CD4-positive, alpha-beta T cell (primary cell): ENCODE data around the gene MAPRE2. TPM values are rescaled to one million over a fixed set of nuclear protein-coding genes. Genes with fewer than 3 reads are reported as not detected.

Experiments
- ATAC-seq: fragments of 200-7000 bp; cut with Tn5 transposase; one replicate; pipeline ENCODE4 v1.10.0; 2022; ENCODE audit warnings: mild to moderate bottlenecking; ENCODE audit not compliant: poor library complexity
- CTCF ChIA-PET: fragments of 350-600 bp; sonication (Branson Sonifier 250); formaldehyde crosslinking; loops from one replicate; lab custom pipeline; 2021; ENCODE audit warnings: antibody characterized with exemption, inconsistent platforms; lab: Charles Lee
- POLR2A ChIA-PET: fragments of 350-600 bp; sonication (Branson Sonifier 250); formaldehyde crosslinking; loops from one replicate; lab custom pipeline; 2021; ENCODE audit warnings: antibody characterized with exemption, inconsistent platforms; lab: Charles Lee
- DNase-seq, 14 experiments: peaks; one replicate each; pipeline ENCODE4 v3.0.0-alpha.2; 2013 to 2020; ENCODE audit warnings: mixed read lengths in 2 of 14
- H3K27ac ChIP-seq, 2 donors: one replicate each; pipeline versions ENCODE4 v1.5.1 to v1.7.0; 2013; ENCODE audit warnings: low read length in 2 of 2, low read depth in 1 of 2, mild to moderate bottlenecking in 1 of 2
- H3K27me3 ChIP-seq, 2 experiments: 1 replicate in 1 of 2; 2 replicates in 1 of 2; pipeline versions ENCODE4 v1.6.1 to v1.7.0; 2013; ENCODE audit warnings: low read length in 2 of 2, control low read depth in 1 of 2, mild to moderate bottlenecking in 1 of 2, moderate library complexity in 1 of 2; ENCODE audit not compliant: insufficient read depth in 2 of 2, control insufficient read depth in 1 of 2
- H3K36me3 ChIP-seq: one replicate; pipeline ENCODE4 v1.6.1; 2013; ENCODE audit warnings: low read length, control low read depth; ENCODE audit not compliant: insufficient read depth
- H3K4me1 ChIP-seq: one replicate; pipeline ENCODE4 v1.6.1; 2013; ENCODE audit warnings: low read length, control low read depth; ENCODE audit not compliant: insufficient read depth
- H3K4me3 ChIP-seq: one replicate; pipeline ENCODE4 v1.5.1; 2013; ENCODE audit warnings: mild to moderate bottlenecking, low read length, moderate library complexity
- H3K9me3 ChIP-seq, 2 experiments: 1 replicate in 1 of 2; 2 replicates in 1 of 2; pipeline versions ENCODE4 v1.6.1 to v1.7.0; 2013; ENCODE audit warnings: low read length in 2 of 2, mild to moderate bottlenecking in 2 of 2, control low read depth in 1 of 2, moderate library complexity in 1 of 2; ENCODE audit not compliant: control insufficient read depth in 1 of 2, insufficient read depth in 1 of 2
- H3K27ac Mint-ChIP-seq: one replicate; pipeline ENCODE4 v1.8.0; 2020; ENCODE audit warnings: mixed read lengths
- H3K27me3 Mint-ChIP-seq: one replicate; pipeline ENCODE4 v1.8.0; 2021; ENCODE audit warnings: mixed read lengths
- H3K36me3 Mint-ChIP-seq: one replicate; pipeline ENCODE4 v1.8.0; 2021; ENCODE audit warnings: low read depth, mixed read lengths
- H3K4me1 Mint-ChIP-seq: one replicate; pipeline ENCODE4 v1.8.0; 2021; ENCODE audit warnings: low read depth, mixed read lengths
- H3K4me3 Mint-ChIP-seq: one replicate; pipeline ENCODE4 v1.8.0; 2020; ENCODE audit warnings: mild to moderate bottlenecking, mixed read lengths
- H3K9me3 Mint-ChIP-seq: one replicate; pipeline ENCODE4 v1.8.0; 2020; ENCODE audit warnings: mixed read lengths
- intact Hi-C, 2 experiments: fragments of 100-400 bp; cut with DNase I in 1 of 2; cut with micrococcal nuclease in 1 of 2; formaldehyde crosslinking; loops; one replicate each; pipeline versions ENCODE4 v1.15.1 to v1.9.0; 2023 to 2025; cut with DNase I, micrococcal nuclease
- total RNA-seq, 174 experiments: library from RNA in 2 of 174; stranded (reverse) in 2 of 174; gene quantifications; one replicate each; pipeline ENCODE4 v1.2.3 and lab custom pipeline; 2021 to 2026
- TF ChIP-seq, protein P1 (sequence below): fragments of 200-600 bp; IDR thresholded peaks from one replicate; pipeline ENCODE4 v1.8.0; 2022; ENCODE audit warnings: antibody characterized with exemption, mild to moderate bottlenecking

Gene MAPRE2
- total RNA-seq, 2 experiments from 2014 or later, result 108 to 112 TPM

DNA sequence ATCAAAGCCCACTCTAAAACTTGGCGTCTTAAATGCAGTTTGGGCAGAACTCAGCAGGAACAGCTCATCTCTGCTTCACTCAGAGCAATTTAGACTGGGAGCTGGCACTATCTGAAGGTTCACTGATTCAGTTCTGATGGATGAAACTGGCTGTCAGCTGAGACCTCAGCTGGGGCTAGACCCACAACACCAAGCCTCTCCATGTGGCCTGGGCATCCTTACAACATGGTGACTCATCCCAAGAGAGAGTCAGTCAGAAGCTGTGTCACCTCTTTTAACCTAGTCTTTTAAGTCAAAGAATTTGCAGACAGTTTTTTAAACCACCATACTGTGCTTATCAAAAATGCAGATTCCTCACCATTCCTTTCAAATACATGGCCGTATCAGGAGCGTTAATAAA lies 137.0 kb downstream of the MAPRE2 start:
- Histone ChIP-seq H3K36me3 (no peaks in the 10 kb centered on the region), H3K4me1 (no peaks in the 10 kb centered on the region), H3K27ac (no peak overlapping the region), H3K9me3 (no peaks in the 10 kb centered on the region), H3K27me3 (no peaks in the 10 kb centered on the region), H3K4me3 (no peak overlapping the region)
- Mint-ChIP-seq H3K4me1 (peaks cover 12% of the 10 kb centered on the region), H3K4me3 (no peak overlapping the region), H3K27ac (no peak overlapping the region), H3K36me3 (no peaks in the 10 kb centered on the region), H3K9me3 (peaks cover 2% of the 10 kb centered on the region), H3K27me3 (no peaks in the 10 kb centered on the region)
- TF ChIP-seq, protein P1, sequence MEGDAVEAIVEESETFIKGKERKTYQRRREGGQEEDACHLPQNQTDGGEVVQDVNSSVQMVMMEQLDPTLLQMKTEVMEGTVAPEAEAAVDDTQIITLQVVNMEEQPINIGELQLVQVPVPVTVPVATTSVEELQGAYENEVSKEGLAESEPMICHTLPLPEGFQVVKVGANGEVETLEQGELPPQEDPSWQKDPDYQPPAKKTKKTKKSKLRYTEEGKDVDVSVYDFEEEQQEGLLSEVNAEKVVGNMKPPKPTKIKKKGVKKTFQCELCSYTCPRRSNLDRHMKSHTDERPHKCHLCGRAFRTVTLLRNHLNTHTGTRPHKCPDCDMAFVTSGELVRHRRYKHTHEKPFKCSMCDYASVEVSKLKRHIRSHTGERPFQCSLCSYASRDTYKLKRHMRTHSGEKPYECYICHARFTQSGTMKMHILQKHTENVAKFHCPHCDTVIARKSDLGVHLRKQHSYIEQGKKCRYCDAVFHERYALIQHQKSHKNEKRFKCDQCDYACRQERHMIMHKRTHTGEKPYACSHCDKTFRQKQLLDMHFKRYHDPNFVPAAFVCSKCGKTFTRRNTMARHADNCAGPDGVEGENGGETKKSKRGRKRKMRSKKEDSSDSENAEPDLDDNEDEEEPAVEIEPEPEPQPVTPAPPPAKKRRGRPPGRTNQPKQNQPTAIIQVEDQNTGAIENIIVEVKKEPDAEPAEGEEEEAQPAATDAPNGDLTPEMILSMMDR, result no peak
- intact Hi-C loops, result no loop called here
- POLR2A ChIA-PET, result no interaction called here
- no peak for ATAC-seq
- DNase-seq, result no peak
- CTCF ChIA-PET, result no interaction called here

DNA sequence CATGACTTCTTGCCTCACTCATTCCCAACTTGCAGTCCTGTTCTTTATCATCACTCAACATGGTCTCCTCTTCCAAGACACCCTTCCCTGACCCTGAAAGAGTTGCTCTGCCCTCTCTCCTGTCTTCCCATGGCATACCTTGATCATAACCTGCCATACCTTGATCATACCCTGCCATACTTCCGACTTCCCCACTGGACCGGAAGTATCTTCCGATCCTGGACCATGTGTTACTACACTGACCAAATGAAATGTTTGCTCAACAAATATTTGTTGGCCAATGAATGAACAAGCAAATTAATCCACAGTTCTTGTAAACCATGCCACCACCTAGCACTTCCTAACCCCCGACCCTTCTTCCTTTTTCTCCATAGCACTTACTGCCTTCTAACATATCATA lies 138.7 kb downstream of the MAPRE2 start:
- Mint-ChIP-seq H3K36me3 (no peaks in the 10 kb centered on the region), H3K27ac (no peak overlapping the region), H3K27me3 (no peaks in the 10 kb centered on the region), H3K4me3 (no peak overlapping the region), H3K4me1 (peaks cover 1% of the 10 kb centered on the region), H3K9me3 (peaks cover 2% of the 10 kb centered on the region)
- no peak for ATAC-seq
- DNase-seq, result no peak
- Histone ChIP-seq H3K36me3 (no peaks in the 10 kb centered on the region), H3K27ac (no peak overlapping the region), H3K27me3 (no peaks in the 10 kb centered on the region), H3K9me3 (no peaks in the 10 kb centered on the region), H3K4me1 (no peaks in the 10 kb centered on the region), H3K4me3 (no peak overlapping the region)
- ChIA-PET POLR2A (no interaction called here), CTCF (no interaction called here)
- intact Hi-C loops, result no loop called here
- TF ChIP-seq, protein P1, result no peak

DNA sequence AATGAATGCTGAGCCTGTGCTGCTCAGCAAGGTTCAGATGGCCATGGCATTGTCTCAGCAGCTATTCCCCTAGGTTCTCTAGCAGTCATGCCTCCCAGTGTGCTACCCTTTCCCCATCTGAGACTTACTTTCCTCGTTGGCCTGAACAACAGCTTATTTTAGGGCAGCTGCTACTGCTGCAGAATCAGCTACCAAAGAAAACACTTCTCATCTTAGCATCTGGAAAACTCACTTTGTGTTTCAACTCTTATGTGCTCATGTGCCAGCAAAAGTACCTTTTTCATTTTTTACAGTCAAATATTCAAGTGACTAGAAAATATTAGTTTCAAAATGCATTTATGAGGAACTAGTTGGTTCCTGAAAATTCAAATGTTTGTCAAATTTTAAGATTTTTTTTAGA lies 139.2 kb downstream of the MAPRE2 start:
- Mint-ChIP-seq H3K27ac (no peak overlapping the region), H3K36me3 (no peaks in the 10 kb centered on the region), H3K9me3 (peaks cover 2% of the 10 kb centered on the region), H3K4me3 (no peak overlapping the region), H3K27me3 (no peaks in the 10 kb centered on the region), H3K4me1 (no peaks in the 10 kb centered on the region)
- DNase-seq, result no peak
- Histone ChIP-seq H3K27ac (no peak overlapping the region), H3K27me3 (no peaks in the 10 kb centered on the region), H3K9me3 (no peaks in the 10 kb centered on the region), H3K4me3 (no peak overlapping the region), H3K36me3 (no peaks in the 10 kb centered on the region), H3K4me1 (no peaks in the 10 kb centered on the region)
- ATAC-seq, result no peak
- ChIA-PET POLR2A (no interaction called here), CTCF (no interaction called here)
- TF ChIP-seq, protein P1, result no peak
- intact Hi-C loops, result no loop called here
